Ureter (tissue), 1 donor: ENCODE measurements around the gene MYMK. TPM values are rescaled to one million over a fixed set of nuclear protein-coding genes. Genes with fewer than 3 reads are reported as not detected.

Experiments used
- DNase-seq: peaks from one replicate; pipeline ENCODE4 v3.0.0-alpha.2; 2020; ENCODE audit warnings: low spot score
- total RNA-seq: library from RNA; stranded (reverse); gene quantifications from one replicate; pipeline ENCODE4 v1.2.4, GENCODE V29; 2023
- donor health status: DM: yes; HTN: yes; CAD: no.

Gene MYMK
- total RNA-seq, 1 donor from 2014 or later: not detected

DNA sequence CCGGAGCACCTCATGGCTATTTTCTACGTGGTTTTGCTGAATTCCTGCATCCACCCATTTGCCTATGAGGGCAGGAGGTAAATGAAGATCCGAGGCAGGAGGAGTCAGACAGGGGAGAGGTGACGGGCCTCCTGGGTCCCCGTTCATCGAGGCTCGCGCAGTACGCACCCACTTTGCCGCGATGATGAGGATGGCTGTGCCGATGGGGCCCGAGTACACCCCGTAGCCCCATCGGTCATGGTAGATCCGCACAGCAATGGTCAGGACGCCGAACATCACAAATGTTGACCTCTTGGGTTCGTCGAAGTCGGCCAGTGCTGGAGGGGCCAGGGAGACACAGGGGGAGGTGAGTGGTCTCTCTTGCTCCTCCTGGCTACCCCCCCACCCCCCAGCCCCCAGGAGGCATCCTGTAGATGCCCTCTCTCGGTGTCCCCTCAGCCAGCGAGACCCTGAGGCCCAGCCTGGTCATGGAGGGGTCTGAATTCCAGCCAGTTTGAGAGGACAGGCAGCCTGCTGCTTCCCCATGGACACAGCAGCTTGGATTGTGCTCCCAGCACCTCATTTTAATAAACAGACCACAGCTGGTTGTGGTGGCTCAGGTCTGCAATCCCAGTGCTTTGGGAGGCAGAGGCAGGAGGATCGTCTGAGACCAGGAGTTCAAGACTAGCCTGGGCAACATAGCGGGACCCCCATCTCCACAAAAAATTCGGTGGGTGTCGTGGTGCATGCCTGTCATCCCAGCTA lies 5.9 kb downstream of the MYMK start:
- no peak for DNase-seq

DNA sequence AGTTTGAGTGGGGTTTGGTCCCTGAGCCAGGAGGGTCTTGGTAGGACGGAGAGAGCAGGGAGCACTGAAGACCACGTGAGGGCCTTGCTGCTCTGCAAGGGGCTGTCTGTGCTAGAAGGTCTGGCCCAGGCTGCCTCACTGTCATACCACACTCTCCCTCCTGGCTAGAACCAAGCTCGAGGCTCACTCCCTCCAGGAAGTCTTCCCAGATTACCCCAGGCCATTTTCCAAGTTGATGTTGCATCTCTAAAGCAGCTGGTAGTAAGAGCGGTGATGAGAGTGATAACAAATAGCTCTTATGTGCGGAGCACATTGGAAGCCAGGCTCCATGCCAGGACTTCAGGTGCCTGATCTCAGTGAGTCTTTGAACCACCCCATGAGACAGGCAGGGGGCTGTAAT lies 6.6 kb downstream of the MYMK start:
- no peak for DNase-seq

DNA sequence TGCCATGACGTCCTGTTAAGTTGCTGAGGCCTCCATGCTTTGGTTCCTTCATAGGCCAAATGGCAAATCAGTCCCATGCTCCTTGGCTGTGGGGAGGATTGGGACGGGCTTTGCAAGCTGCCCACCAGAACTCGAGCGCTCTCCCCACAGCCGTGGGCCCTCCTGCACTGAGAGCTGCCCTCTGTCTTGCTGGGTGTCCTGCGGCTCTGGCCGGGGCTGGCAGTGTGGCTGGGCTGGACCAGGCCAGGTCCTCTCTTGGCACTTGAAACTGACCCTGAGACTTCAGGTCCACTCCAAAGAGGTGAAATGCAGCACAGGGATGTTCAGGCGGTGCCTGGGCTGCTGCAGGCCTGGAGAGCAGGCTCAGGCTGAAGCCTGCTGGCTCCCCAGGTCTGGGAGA lies 7.0 kb downstream of the MYMK start:
- DNase-seq: no peak

DNA sequence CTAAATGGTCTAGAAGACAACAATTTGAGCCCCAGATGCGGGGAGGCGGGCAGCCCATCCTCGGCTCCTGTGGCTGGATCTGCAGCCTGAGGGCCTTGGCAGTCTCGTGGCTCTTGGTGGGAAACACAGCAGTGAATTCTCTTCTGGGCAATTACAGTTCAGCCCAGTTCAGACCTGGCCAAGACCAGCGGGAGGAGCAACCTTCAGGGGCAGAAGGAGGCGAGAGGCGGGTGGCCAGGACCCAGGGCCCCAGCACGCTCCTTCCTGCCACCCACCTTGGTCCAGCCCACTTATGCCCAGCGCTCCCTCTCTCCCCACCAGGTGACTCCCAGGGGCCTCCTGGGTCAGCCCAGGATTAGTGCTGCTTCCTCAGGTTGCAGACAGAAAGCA lies 7.8 kb downstream of the MYMK start:
- DNase-seq: no peak

DNA sequence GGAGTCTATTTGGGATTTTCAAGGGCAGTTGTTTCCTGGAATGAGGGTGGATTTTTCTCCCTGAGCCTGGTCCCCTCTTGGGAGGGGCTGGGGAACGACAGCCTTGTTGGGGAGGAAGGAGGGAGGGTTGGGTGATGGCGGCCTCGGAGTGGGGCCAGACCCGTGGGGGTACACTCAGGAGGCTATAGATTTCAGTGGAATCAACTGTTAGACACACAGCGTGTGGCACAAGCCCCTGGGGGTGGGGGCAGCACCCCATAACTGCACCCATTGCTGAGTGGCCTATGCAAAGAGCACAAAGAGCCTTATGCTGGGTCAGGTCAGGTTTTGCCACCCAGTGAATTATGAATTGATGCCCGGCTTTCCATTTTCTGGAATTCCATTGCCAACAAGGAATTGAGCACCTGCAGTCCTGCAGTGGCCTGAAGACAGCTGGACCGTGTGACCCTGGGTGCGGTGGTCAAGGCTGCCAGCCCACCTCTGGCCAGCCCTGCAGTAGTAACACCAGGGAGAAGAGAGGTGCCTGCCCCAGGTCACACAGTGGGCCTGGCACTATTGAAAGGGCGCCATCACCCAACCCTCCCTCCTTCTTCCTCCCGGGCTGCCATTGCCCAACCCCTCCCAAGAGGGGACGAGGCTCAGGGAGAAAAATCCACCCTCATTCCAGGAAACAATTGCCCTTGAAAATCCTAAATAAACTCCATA lies 8.4 kb downstream of the MYMK start:
- no peak for DNase-seq

DNA sequence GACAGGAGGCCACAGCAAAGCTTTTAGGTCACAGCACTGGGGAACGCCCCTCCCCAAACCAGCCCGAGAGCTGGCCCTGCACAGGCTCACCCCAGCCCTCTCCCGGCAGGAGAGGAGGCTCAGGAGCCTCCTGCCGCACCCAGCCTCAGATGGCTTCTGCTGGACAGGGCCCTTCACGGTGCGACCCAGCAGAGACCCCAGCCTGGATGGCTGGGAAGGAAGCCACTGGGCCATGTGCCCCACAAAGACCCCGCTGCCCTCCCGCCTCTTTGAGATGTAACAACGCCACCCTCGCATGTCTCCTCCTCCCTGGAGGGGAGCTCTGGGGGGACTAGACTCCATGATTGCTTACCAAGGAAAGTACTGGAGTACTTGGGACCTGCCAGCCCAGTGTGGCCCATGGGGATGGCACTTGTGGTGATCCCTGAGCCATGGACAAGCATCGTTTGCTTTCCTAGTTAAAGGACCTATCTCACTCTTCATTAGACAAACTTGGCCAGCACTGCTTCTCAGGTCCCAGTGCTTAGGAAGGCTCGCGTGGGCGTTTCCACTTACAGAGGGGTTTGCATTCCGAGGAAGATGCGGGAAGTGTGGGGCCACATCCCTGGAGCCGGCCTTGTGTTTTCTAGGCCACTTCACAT lies 9.0 kb downstream of the MYMK start:
- DNase-seq: no peak

DNA sequence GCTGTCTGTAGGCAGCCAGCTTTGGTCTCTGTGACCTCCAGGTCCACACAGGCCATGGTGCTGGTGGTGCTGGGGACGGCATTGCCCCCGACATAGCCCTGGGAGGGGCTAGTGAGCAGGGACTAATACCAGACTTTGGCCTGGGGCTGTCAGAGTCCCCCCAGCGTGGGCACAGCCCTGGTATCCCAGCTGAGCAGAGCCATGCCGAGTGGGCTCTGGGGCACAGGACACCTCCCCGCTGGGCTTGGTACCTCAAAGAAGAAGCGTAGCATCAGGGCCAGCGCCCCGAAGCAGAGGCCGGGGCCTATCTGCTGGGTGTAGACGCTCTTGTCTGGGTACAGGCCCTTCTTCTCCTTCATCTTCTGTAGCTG lies 9.5 kb downstream of the MYMK start:
- no peak for DNase-seq

DNA sequence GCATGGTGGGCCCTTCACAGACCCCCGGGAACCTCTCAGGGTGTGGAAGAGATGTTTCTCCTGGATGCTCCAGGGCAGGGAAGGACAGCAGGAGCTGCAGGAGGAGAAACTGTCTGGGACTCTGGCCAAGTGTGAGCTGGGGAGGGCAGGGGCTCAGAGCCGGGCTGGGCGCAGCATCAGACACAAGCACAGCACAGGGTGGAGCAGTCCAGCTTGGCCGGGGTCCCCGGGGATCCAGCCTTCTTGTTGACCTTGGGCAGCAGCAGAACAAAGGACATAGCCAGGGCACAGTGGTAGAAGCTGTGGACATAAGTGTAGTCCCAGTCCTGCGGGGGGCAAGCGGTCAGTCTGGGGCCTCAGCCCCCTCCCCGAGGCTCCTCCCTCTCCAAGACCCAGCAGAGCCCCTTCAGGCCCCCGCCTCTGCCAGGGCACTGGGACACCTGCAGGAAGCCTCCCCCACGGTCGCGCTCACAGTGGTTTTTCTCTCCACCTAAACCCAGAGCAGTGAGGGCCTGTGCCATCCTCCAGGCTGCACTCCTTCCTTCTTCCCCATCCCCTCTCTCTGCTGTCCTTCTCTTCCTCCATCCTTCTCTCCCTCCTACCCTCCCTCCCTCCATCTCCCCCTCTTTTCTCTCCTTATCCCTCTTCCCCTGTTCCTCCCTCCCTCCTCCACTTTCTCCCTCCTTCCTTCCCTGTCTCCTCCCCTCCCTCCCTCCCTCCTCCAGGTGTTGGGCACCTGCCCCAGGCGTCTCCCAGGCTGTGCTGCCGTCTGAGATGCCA lies 10.1 kb downstream of the MYMK start:
- no peak for DNase-seq

DNA sequence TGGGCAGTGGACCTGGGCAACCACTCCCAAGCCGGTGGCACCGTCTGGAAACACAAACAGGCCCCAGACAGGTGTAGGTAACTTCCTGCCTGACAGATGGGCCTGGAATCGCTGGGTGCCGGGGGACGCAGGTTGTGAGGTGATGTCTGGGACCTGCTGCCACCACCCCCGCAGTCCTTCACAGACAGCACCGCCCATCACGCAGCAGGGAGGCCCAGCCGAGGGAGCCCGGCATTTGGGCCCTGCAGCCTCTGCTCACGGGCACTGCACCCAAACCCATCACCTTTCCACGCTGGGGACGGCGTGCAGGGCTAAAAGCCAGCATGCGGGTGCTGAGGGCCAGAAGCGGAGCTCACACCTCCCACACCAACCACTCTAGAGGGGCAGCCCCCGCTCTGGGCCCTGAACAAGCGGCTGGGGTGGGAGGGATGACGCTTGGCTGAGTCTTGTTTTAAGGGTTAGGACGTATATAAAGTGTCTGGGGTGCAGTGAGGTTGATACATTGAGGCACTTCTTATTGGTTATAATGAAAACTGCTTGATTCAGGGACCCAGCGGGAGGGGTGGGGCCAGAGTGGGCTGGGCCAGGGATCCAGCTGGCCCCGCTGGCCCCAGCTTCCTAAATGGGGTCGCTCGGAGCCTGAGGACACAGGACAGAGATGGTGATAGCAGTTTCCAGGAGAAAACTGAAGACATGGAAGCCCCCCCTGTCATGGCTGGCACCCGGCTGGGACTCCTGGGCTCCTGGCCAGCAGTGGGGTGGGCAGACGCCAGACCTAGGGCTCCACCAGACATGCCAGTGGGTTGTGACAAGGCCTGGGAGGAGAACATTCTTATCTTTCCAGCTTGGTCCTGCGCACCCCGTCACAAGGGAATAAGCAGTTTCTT lies 11.3 kb downstream of the MYMK start:
- DNase-seq: no peak

DNA sequence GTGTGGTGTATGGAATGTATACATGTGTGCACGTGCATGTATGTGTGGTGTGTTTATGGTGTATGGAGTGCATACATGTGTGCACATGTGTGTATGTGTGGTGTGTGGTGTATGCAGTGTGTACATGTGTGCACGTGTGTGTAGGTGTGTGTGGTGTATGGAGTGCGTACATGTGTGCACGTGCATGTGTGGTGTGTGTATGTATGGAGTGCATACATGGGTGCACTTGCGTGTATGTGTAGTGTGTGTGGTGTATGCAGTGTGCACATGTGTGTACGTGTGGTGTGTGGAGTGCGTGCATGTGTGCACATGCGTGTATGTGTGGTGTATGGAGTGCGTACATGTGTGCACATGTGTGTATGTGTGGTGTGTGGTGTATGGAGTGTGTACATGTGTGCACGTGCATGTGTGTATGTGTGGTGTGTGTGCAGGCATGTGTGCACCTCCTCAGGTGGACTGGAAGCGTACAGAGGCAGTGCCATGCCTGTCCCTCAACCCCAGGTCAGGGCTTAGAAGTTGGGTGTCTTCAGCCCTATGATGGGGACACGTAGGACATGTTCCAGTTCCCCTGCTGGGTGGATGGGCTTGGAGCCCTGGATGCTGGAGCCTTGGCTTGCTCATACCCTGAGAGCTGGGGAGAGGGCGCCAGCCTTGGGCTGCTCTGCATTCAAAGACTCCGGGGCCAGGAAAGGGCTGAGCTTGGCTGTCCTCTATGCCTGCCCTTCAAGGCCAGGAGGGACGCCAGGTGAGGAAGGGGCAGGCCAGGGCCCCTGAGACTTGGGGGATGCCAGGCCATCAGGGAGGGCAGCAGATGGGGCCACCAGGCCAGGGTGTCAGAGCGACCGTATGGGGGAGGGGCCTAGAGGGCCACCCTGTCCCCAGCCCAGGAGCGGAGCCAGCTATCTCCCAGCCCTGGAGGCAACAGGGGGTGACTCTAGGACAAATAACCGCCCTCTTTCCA lies 12.2 kb downstream of the MYMK start:
- no peak for DNase-seq

DNA sequence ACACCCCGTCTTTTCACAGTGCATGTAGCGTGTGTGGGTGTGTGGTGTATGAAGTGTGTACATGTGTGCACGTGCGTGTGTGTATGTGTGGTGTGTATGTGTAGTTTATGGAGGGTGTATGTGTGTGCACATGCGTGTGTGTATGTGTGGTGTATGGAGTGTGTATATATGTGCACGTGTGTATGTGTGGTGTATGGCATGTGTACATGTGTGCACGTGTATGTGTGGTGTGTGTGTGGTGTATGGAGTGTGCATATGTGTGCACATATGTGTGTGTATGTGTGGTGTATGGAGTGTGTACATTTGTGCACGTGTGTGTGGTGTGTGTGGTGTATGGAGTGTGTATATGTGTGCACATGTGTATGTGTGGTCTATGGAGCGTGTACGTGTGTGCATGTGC lies 13.2 kb downstream of the MYMK start:
- DNase-seq: no peak

DNA sequence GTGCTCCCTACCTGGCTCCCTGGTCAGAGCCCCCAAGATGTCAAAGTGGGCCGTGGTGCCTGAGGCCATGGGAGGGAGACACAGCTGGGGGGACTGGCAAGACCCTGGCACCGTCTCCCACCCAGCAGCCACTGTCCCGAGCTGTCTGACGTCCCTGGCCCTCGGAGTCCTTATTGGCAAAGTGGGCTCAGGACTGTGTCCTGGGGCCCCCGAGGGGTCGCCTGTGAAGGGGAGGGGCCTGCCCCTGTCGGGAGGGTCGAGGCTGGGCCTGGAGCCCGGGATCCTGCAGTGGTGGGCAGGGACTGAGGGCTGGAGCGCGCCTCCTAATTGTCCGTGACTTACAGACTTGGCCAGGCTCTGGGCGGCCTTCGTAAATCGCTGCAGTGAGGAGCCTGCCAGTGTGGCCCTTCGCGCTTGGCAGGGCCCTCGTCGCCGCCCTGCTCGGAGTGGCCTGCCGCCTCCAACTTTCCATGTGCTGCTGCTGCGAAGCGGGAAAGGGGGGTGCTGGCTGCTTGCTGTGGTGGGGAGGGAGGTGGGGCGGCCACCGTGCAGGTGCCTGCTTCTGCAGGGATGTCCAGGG lies 13.7 kb downstream of the MYMK start:
- DNase-seq: no peak

DNA sequence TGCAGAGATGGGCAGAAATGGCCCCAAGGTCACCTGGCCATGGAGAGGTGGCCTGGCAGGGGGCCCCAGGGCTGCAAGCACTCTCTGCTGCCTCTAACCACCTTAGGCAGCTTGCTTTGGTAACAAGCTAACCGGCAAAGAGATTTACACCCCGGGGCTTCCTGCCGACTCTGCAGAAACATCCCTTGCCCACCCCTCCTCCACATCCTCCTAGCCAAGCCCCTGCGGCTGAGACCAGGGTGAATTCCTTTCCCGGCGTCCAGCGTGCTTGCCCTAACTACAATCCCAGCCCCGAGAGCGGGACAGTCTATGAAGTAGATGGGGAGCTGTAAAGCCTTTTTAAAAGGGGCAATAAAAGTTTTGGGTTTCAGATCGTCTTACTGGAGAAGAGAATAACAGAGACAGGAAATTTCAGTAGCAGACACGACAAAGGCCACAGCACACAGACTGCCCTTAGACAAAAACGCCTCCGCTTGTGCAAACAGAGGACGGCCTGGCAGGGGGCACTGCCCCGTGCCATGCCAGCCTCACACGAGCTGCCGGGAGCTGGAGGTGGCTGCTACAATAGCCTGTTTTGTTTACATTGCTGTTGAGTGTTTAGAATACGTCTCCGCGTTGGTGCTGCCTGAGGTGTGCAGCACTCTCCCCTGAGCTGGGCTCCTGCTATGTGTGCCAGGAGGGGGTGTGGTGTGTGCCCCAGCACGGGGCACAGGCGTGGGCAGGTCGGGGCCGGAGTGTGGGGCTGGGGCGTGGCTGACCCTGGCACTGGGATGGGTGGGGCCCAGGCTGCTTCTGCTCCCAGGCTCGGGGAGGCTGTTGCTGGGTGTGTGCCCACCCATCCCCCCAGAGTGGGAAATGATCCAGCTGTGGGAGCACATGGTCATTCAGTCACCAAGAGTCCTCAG lies 15.3 kb downstream of the MYMK start:
- no peak for DNase-seq

DNA sequence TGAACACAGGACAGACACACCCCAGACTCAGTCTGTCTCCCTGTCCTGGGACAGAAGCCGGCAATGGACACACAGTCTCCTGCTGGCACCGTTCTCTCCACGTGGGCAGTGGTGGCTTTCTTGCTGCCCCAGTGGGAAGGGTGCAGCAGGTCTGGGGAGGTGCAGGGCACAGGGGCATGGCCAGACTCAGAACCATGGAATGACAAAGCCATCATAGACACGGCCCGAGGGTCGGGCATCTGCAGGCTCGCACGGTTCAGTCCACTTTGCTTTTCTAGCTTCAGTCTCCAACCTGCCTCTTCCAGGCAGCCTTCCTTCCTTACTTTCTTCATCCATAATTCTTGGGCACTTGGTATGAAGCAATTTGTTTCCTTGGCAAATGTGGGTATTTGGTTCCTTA lies 16.7 kb downstream of the MYMK start:
- no peak for DNase-seq

DNA sequence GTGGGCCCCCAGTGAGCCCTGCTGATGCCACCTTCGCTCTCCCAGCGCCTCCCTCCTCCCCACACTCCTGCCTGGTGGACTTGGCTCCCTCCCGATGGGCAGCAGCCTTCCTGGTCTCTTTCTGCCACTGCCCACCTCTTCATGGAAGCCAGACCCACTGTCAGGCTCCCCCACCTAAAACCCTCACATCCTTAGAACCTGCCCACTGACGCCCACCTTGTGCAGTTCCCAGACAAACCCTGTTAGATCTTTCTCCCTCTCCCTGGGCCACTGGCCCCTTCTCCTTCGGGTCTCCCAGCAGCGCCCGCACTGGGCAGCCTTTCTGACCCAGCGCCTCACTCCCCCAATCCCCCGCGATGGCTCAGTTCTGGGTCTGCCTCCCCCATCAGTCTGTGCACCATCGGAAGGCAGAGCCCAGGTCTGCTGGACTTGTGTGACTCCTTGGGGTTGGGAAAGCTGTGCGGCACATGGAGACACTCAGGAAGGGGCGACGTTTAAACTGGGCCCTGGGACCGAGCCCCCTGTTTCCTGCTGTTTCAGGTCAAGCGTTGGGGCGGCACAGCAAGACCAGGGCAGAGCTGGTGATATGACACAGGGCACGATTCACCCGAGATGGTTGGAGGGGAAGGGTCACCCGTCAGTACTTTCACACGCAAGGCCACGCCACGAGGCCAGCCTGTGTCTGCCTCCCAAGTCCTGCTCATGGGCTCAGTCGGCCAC lies 17.4 kb downstream of the MYMK start:
- DNase-seq: no peak

DNA sequence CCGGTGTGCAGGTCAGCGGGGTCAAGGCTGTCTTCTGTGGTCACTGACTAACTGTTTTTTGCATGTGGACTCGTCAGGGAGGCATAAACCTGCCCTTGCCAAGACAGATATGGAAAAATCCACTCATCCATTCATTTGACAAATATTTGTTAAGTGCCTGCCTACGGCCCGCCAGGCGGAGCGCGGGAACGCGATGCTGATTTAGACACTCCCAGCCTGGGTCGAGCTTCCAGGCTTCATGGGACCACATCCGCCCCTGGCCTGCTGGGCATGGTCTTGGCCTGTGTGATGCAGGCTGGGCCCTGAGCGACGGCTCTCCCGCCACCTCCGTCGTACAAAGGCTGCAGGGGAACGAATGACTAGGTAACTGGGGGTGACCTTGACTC lies 18.1 kb downstream of the MYMK start:
- no peak for DNase-seq

DNA sequence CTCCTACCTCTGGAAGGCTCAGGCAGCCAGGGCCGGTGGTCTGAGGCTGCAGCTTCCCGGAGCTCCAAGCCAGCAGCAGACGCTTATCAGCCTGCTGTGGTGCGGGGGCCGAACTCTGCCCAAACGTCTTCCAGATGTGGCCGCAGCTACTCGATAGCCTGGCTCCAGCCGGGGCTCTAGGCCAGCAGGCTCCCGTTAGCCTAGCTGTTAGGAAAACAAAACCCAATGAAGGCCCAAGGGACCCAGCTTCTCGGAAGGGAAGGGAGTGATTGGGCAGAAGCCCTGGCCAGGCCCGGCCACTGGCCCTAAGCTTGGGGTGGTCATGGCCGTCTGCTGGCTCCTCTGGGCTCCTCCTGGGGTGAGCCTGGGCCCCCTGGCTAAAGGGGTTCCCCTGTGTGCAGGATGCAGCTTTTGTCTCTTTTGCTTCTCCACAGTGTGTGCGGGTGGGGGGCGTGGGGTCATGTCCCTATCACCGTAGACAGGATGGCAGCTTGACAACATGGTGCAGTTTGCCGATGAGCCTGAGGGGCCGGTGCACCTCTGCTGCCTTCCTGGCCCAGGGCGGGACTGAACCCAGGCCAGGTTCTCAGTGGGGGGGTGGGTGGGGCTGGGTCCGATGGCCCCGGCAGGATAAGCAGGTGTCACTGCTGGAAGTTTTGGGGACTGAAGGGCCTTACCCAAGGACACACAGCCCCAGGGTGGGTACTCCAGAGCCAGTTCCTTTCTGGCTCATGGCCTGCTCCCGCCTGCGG lies 18.7 kb downstream of the MYMK start:
- DNase-seq: no peak
